OCI-LY1 (cell line): ENCODE results near the gene P2RY14.
A peak's percentile ranks its signal among the peaks of the same experiment; 100 is the strongest.

Experiments
- H2AFZ ChIP-seq: fragments of 200-600 bp; sonication (generic), shearing (Covaris generic); 2 replicates; pipeline ENCODE4 v1.6.0; 2014; ENCODE audit warnings: antibody characterized with exemption, mild to moderate bottlenecking, low read length
- H3F3A ChIP-seq: fragments of 200-600 bp; sonication (generic), shearing (Covaris generic); 2 replicates; pipeline ENCODE4 v1.6.0; 2014; ENCODE audit warnings: mild to moderate bottlenecking, antibody characterized with exemption, low read length, moderate library complexity; ENCODE audit not compliant: insufficient read depth
- H3K27ac ChIP-seq: fragments of 200-600 bp; sonication (generic); 2 replicates; pipeline ENCODE4 v1.5.1; 2014; ENCODE audit warnings: low read length, mixed run types, mild to moderate bottlenecking, low read depth; ENCODE audit not compliant: poor library complexity, severe bottlenecking
- H3K27me3 ChIP-seq: fragments of 200-600 bp; sonication (generic); 2 replicates; pipeline ENCODE4 v1.6.0; 2014; ENCODE audit warnings: antibody characterized with exemption, mild to moderate bottlenecking, low read length, moderate library complexity; ENCODE audit not compliant: insufficient read depth
- H3K36me3 ChIP-seq: fragments of 200-600 bp; sonication (generic); 2 replicates; pipeline ENCODE4 v1.6.1; 2014; ENCODE audit warnings: mild to moderate bottlenecking, antibody characterized with exemption, low read length, moderate library complexity, mixed read lengths; ENCODE audit not compliant: insufficient read depth
- H3K4me1 ChIP-seq: fragments of 200-600 bp; sonication (generic); 2 replicates; pipeline ENCODE4 v1.5.1; 2014; ENCODE audit warnings: mild to moderate bottlenecking, low read length, moderate library complexity; ENCODE audit not compliant: insufficient read depth, severe bottlenecking
- H3K4me2 ChIP-seq: fragments of 200-600 bp; sonication (generic), shearing (Covaris generic); 2 replicates; pipeline ENCODE4 v1.6.1; 2014; ENCODE audit warnings: low read length
- H3K4me3 ChIP-seq: fragments of 200-600 bp; sonication (generic); 2 replicates; pipeline ENCODE4 v1.5.1; 2014; ENCODE audit warnings: low read length, low read depth, mild to moderate bottlenecking, mixed read lengths; ENCODE audit not compliant: poor library complexity, severe bottlenecking
- H3K79me2 ChIP-seq: fragments of 200-600 bp; shearing (Covaris generic); 2 replicates; pipeline ENCODE4 v1.6.1; 2016; ENCODE audit warnings: mixed run types, low read length, mixed read lengths; ENCODE audit not compliant: insufficient read depth
- H3K9ac ChIP-seq: fragments of 200-600 bp; sonication (generic), shearing (Covaris generic); 2 replicates; pipeline ENCODE4 v1.6.1; 2014; ENCODE audit warnings: mild to moderate bottlenecking, low read length, mixed read lengths
- H3K9me2 ChIP-seq: fragments of 200-600 bp; sonication (generic), shearing (Covaris generic); 2 replicates; pipeline ENCODE4 v1.6.1; 2014; ENCODE audit warnings: low read depth, mild to moderate bottlenecking, low read length, mixed read lengths
- H3K9me3 ChIP-seq: fragments of 200-600 bp; shearing (Covaris generic); 2 replicates; pipeline ENCODE4 v1.6.1; 2014; ENCODE audit warnings: low read length, mixed read lengths
- H4K20me1 ChIP-seq: fragments of 200-600 bp; sonication (generic), shearing (Covaris generic); 2 replicates; pipeline ENCODE4 v1.6.0; 2016; ENCODE audit warnings: mild to moderate bottlenecking, low read length; ENCODE audit not compliant: insufficient read depth
- EZH2 ChIP-seq: fragments of 200-600 bp; sonication (generic), shearing (Covaris generic); IDR thresholded peaks from 2 replicates; pipeline ENCODE4 v1.8.0; 2017; ENCODE audit warnings: borderline replicate concordance, mixed run types, mild to moderate bottlenecking, antibody characterized with exemption, low read length, moderate library complexity, mixed read lengths
- TF ChIP-seq, protein P1 (sequence below): fragments of 200-600 bp; sonication (generic), shearing (Covaris generic); IDR thresholded peaks from 2 replicates; pipeline ENCODE4 v1.5.1; 2017; ENCODE audit warnings: mild to moderate bottlenecking, antibody characterized with exemption, low read length, moderate library complexity, mixed read lengths

The P2RY14 gene

GRCh38 chr3:151283907-151284461 lies 5.6 kb upstream of the P2RY14 start:
- no peaks in the 10 kb centered on the region for H3K79me2 ChIP-seq
- no peaks in the 10 kb centered on the region for H4K20me1 ChIP-seq
- no peaks in the 10 kb centered on the region for H3K36me3 ChIP-seq
- no peak overlapping the region for H3K27ac ChIP-seq
- TF ChIP-seq EZH2 = no peak
- TF ChIP-seq, protein P1, sequence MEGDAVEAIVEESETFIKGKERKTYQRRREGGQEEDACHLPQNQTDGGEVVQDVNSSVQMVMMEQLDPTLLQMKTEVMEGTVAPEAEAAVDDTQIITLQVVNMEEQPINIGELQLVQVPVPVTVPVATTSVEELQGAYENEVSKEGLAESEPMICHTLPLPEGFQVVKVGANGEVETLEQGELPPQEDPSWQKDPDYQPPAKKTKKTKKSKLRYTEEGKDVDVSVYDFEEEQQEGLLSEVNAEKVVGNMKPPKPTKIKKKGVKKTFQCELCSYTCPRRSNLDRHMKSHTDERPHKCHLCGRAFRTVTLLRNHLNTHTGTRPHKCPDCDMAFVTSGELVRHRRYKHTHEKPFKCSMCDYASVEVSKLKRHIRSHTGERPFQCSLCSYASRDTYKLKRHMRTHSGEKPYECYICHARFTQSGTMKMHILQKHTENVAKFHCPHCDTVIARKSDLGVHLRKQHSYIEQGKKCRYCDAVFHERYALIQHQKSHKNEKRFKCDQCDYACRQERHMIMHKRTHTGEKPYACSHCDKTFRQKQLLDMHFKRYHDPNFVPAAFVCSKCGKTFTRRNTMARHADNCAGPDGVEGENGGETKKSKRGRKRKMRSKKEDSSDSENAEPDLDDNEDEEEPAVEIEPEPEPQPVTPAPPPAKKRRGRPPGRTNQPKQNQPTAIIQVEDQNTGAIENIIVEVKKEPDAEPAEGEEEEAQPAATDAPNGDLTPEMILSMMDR = no peak
- H3K27me3 ChIP-seq = no peaks in the 10 kb centered on the region
- no peaks in the 10 kb centered on the region for H3K9me2 ChIP-seq
- no peak overlapping the region for H3K4me2 ChIP-seq
- no peak overlapping the region for H3K4me3 ChIP-seq
- no peaks in the 10 kb centered on the region for H3K9me3 ChIP-seq
- H3F3A ChIP-seq = no peaks in the 10 kb centered on the region
- peaks cover 5% of the 10 kb centered on the region for H3K4me1 ChIP-seq
- H3K9ac ChIP-seq = no peak overlapping the region
- no peak overlapping the region for H2AFZ ChIP-seq

GRCh38 chr3:151283387-151283786 lies 5.0 kb upstream of the P2RY14 start:
- H3F3A ChIP-seq = no peaks in the 10 kb centered on the region
- H3K4me1 ChIP-seq = peaks cover 11% of the 10 kb centered on the region
- no peaks in the 10 kb centered on the region for H3K27me3 ChIP-seq
- no peaks in the 10 kb centered on the region for H4K20me1 ChIP-seq
- no peaks in the 10 kb centered on the region for H3K79me2 ChIP-seq
- H3K4me3 ChIP-seq = no peak overlapping the region
- no peaks in the 10 kb centered on the region for H3K9me2 ChIP-seq
- no peaks in the 10 kb centered on the region for H3K9me3 ChIP-seq
- no peak overlapping the region for H3K27ac ChIP-seq
- H3K4me2 ChIP-seq = no peak overlapping the region
- H3K9ac ChIP-seq = no peak overlapping the region
- TF ChIP-seq, protein P1 = no peak
- TF ChIP-seq EZH2 = no peak
- H3K36me3 ChIP-seq = no peaks in the 10 kb centered on the region
- H2AFZ ChIP-seq = no peak overlapping the region

DNA sequence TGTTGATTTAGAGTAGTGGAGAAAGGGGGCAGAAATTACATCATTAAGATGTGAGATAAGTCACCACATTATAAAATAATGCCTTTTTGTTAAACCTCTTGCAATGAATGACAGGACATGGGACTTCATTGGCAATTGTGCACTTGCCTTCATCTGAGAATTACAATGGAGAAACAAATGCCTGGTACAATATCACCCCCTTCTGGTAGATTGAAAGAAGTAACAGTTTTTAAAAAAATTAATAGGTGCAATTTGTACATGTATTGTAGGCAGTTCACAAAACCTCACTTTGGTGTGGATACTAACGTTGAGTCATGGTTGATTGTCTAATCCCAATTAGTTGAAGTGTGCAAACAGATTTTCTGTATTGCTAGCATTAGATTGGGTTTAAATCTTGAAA lies 4.6 kb upstream of the P2RY14 start:
- H3K36me3 ChIP-seq = no peaks in the 10 kb centered on the region
- no peak overlapping the region for H3K4me3 ChIP-seq
- H3K9me3 ChIP-seq = no peaks in the 10 kb centered on the region
- H3K4me2 ChIP-seq = no peak overlapping the region
- H4K20me1 ChIP-seq = no peaks in the 10 kb centered on the region
- TF ChIP-seq, protein P1 = peak; percentile 86
- TF ChIP-seq EZH2 = no peak
- no peak overlapping the region for H2AFZ ChIP-seq
- no peaks in the 10 kb centered on the region for H3K79me2 ChIP-seq
- H3K4me1 ChIP-seq = peaks cover 15% of the 10 kb centered on the region
- no peaks in the 10 kb centered on the region for H3K9me2 ChIP-seq
- H3F3A ChIP-seq = no peaks in the 10 kb centered on the region
- no peak overlapping the region for H3K27ac ChIP-seq
- no peak overlapping the region for H3K9ac ChIP-seq
- H3K27me3 ChIP-seq = no peaks in the 10 kb centered on the region
